KBM-7 (cell line): ENCODE data around the gene DTD2.
"Not testable (repeated sequence)": the region's sequence is repeated elsewhere in the genome, so short reads cannot be mapped to it uniquely, and the experiment has no call there.

Source experiments
- DNase-seq: peaks from one replicate; pipeline ENCODE4 v3.0.0-alpha.2; 2015
- in situ Hi-C: fragments of 300-500 bp; cut with MboI; formaldehyde crosslinking; loops from 2 replicates; pipeline ENCODE4 v1.14.3; 2020; ENCODE audit warnings: low sequenced_read_pairs, low pct_unique_long_range_greater_than_20kb, mixed read lengths

DTD2 gene

DNA sequence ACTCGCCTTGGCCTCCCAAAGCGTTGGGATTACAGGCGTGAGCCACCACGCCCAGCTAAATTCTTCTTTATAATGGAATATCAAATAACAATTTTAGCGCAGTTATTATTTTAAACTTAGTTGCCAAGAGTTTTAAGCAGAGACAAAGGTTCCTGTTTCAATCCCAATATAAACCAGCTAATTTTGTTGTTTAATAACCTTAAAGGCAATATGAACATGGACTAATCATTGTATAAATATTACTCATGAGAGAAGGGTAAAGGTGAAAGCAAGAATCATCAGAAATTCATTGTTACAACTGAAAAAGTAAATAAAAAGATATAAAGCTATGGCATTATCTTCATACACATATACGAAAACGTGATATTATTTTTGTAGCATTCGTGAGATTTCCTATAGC is 8.2 kb downstream of the DTD2 start:
- in situ Hi-C loops: no loop called here
- DNase-seq: no peak

- DNase-seq: no peak
- in situ Hi-C loops: no loop called here
Measured at GRCh38 chr14:31445703-31446102, 11.6 kb downstream of the DTD2 start.

DNA sequence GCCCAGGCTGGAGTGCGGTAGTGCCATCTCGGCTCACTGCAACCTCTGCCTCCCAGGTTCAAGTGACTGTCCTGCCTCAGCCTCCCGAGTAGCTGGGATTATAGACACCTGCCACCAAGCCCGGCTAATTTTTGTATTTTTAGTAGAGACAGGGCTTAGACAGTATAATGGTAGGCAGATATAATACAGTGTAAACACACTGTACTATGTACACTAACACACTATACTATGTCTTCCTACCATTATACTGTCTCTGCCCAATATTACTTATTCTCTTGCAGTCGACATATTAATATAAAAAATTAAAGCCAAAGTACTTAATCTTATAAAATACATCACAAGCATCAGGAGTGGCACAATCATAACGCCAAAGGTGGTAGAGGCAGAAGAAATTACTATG is 15.0 kb downstream of the DTD2 start:
- in situ Hi-C loops: no loop called here

DNA sequence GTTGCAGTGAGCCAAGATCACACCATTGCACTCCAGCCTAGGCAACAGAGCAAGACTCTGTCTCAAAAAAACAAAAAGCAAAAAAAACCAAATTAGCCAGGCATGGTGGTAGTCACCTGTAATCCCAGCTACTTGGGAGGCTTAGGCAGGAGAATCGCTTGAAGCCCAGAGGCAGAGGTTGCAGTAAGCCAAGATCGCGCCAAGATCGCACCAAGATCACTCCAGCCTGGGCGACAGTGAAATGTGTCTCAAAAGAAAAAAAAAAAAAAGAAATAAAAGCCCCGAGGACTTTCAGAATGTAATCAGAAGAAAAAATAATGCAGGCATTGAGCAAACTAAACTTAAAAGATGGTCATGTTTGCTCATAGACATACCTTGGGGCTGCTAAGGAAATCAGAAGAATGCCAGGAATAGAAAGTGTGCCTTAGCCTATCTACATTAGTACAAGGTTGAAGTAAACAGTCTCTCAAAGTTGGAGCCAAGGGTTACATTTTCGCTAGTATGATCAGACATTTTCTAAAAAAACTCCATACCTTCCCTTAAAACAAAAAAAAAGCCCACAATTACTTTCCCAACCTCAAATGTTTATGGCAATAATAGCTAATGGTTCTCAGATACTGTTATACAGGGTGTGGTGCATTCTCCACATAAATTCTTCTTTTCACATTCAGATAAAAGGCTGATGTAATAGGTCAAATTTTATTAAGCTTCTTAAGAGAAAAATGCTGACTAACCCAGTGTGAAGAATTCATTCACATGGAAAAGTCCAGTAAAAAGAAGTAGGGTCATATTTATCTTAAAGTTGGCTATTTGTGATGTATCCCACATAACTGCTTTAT is 15.8 kb downstream of the DTD2 start:
- DNase-seq: no peak
- in situ Hi-C loops: no loop called here

More for the DNA sequence above, 15.0 kb downstream of the DTD2 start:
- DNase-seq: no peak

- no peak for DNase-seq
Measured at GRCh38 chr14:31440280-31440679, 17.0 kb downstream of the DTD2 start.

DNA sequence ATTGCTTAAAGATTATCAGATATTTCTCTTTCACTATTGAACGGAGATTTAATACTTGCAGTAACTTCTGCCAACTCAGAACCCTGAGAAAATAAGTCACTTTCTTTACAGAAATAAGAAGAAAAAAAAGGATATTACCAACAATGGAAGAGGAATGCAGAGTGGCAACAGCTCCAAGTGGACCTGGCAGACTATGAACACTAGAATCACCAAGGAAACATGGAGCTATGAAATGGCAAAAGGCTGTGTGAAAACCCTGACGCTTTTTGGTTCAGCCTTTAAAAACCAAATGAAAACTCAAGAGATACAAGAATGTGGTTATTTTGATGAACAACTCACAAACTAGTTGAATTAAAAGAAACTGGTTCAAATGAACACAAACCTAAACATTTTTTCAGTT is 17.7 kb downstream of the DTD2 start:
- in situ Hi-C loops: no loop called here
- no peak for DNase-seq

More at GRCh38 chr14:31440280-31440679, 17.0 kb downstream of the DTD2 start:
- in situ Hi-C loops: no loop called here

- in situ Hi-C loops, DNase-seq: not testable (repeated sequence)
Measured at GRCh38 chr14:31437045-31437691, 20.1 kb downstream of the DTD2 start.

DNA sequence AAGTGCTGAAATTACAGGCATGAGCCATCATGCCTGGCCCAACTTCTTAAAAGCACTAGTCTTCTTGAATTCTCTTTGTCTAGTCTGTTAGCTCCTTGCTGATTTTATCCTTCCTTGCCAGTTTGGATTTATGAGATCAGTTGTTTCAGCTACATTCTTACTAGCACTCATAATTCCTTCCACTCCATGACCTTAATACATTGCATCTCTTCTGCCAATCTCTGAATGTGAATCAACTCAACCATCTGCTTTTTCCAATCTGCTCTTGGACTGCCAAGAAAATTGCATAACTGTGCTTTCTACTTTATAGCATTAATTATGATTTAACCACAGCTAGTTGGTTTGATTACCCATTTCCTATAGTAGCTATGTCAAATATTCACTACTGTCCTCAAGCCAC is 22.0 kb downstream of the DTD2 start:
- in situ Hi-C loops: no loop called here
- DNase-seq: no peak

DNA sequence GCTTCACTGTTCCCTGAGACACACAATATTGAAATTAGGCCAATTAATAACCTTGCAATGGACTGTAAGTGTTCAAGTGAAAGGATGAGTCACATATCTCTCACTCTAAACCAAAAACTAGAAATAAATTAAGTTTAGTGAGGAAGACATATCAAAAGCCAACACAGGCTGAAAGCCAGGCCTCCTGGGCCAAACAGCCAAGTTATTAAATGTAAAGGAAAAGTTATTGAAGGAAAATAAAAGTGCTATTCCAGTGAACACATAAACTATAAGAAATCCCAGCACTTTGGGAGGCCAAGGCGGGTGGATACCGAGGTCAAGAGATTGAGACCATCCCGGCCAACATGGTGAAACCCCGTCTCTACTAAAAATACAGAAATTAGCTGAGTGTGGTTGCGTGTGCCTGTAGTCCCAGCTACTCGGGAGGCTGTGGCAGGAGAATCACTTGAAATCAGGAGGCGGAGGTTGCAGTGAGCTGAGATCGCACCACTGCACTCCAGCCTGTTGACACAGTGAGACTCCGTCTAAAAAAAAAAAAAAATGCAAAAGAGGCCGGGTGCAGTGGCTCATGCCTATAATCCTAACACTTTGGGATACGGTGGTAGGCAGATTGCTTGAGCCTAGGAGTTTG is 26.6 kb downstream of the DTD2 start:
- DNase-seq: no peak
- in situ Hi-C loops: no loop called here

- in situ Hi-C loops: no loop called here
- no peak for DNase-seq
Measured at GRCh38 chr14:31429791-31430190, 27.5 kb downstream of the DTD2 start.

DNA sequence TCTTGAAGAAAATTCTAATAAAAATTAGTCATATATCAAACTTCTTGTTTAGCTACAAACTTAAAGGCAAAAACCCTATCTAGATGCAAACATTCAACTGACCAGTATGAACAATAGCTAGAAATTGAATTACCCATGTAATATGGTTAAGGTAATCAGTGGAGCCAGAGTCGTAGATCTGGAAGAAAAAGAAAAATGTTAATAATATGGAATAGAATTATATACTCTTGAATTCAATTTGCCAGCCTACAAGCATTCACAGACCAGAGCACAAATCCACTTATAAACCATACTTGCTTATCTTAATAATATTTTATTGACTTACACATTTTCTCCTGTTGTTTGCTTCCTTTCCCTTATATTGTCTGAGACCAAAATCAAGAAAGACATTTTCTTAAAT is 29.3 kb downstream of the DTD2 start:
- DNase-seq: no peak
- in situ Hi-C loops: no loop called here

GRCh38 chr14:31426663-31427062 is 30.6 kb downstream of the DTD2 start:
- in situ Hi-C loops: no loop called here
- DNase-seq: no peak

DNA sequence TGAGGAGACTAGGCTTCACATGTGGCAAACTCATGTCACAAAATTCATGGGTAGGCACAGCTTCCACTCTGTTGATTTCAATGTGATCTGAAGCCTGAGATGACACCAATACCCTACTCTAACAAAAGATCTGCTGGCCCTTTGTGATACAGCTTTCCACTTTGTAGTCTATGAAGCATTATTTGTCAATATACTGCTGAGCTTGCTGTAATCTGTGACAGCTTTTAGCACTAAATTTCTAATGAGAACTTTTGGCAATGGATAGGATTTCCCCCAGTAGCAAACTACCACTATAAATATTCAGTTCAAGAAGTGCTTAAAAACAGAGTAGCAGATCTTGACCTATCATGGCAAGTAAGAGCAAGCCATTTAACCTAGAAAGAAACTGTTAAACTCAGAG is 31.4 kb downstream of the DTD2 start:
- no peak for DNase-seq

GRCh38 chr14:31421200-31421599 is 36.1 kb downstream of the DTD2 start:
- DNase-seq: no peak
- in situ Hi-C loops: no loop called here

More for the DNA sequence above, 31.4 kb downstream of the DTD2 start:
- in situ Hi-C loops: no loop called here

DNA sequence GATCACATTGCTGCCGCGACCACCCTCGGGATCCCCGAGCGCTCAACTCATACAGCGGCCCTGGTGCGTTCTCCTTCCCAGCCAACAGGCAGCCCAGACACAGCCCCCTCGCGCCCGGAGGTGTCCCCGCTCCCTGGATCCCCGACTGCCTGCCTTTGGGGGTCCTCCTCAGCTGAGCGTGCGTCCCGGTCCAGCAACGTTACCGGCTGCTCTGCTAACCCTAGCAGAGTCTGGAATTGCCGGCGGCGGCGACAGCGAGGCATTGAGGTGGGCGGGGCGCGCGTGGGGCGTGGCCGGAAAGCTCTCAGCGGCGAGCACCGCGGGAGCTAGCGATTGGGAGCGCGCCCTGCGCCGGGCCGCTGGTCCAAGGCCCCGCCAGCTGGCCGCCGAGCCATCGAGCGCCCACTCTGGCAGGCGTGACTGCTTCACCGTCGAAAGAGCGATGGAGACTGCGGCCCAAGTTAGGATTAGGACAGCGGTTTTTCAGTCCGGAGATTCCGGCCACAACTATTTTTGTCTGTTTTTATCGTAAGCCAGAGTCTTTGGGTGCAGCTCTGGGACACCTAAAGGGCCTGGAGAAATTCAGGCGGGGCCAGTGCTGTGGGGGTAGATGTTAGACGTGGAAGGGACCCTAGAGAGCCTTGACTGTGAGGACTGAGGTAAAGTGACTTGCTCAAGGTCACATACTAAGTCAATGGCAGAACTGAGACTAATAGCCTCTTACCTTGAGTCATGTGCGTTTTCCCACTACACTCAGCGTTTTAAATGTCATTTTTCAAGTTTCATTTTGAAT is 36.8 kb downstream of the DTD2 start, which contains the start of gene HEATR5A:
TSS of gene HEATR5A (minus strand) at position 232 of the 793 bp plus-strand sequence. CDS start 17,575 bp downstream, outside the sequence.
- in situ Hi-C loops: no loop called here
- peak; percentile 94 for DNase-seq

DNA sequence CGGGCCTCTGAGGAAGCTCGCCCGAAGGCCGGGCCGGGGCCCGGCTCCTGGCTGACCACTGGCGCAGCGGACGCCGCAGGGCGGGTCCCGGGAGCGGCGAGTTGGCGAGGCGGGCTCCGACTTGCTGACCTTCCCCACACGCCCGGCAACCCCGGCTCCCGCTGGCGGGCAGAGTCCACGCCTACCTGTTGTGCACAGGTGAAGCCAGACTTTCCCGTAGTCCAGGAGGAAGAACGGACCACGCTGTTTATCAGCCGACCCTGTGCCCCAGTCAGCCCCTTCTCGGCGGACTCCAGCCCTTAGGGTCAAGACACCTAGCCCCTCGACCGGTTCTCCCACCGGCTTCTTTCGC is 37.4 kb downstream of the DTD2 start:
- no peak for DNase-seq
- in situ Hi-C loops: no loop called here

DNA sequence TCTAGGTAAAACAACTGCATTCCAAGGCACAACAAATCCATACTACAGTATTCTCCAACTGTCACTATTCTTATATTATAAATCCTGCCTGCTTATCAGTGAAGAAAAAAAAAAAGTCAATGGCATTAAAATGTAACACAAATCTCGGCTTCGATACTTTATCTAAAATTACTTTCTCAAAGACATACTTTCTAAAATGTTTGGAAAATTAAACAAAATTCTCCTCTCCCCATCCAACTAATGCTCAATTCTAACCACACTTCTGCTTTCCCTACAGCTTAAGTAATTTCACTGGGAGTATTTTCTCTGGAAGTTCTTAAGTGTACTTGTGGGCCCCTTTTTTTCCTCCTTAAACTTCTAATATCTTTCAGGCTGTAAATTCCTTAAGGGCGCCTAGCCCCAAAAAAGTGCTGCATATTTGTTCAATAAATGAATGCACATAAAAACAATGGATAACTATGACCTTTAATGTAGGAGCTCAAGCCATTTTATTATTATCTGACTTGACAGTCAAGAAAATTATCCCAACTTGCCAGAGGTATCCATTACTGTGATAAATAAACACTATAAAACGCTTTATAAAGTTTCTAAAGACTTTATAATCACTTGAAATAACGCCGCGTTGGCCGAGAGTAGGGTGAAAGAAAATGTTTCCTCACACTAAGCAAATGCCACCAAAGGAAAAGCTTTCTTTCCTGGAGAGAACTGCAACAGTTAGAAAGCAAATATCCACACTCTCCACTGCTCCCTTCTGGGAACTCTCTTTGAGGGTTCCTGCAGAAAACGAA is 37.9 kb downstream of the DTD2 start:
- in situ Hi-C loops: no loop called here
- peak; percentile 33 for DNase-seq

DNA sequence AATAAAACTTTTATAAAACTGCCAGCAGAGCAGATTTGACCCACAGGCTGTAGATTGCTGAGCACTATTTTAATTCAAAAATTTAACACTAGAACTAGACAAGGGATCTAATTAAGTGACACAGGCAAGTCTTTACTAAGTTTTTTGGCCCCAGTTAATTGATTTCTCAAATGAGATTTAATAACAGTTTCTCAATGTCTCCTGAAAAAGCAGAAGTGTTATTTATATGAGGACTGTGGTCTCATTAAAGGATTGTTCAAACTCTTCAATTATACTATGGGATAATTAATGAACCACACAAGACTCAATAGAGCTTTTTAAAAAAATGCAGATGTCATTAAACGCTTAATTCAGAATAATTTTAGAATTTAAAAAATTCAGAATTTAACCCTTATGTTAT is 38.9 kb downstream of the DTD2 start:
- in situ Hi-C loops: no loop called here
- peak; percentile 20 for DNase-seq
